Measurements from ENCODE around the gene THY1.
"Not testable (repeated sequence)": the region's sequence is repeated elsewhere in the genome, so short reads cannot be mapped to it uniquely, and the experiment has no call there.

The THY1 gene

GRCh38 chr11:119382513-119382912, 40.5 kb downstream of the THY1 start:
- DNase-seq (ENCODE audit: low read depth in 2 of 3, low spot score in 2 of 3): not testable (repeated sequence)

- no peak for DNase-seq (ENCODE audit: low read depth in 2 of 3, low spot score in 2 of 3)
Measured at GRCh38 chr11:119382101-119382500, 40.9 kb downstream of the THY1 start.

- peak; percentile 93 to 98 (median 94) for DNase-seq (ENCODE audit: low read depth in 2 of 3, low spot score in 2 of 3)
Measured at GRCh38 chr11:119381181-119381988, 41.6 kb downstream of the THY1 start, which contains the start of gene USP2. Gene USP2, minus strand, starts transcription at chr11:119381690. Its CDS starts 8,210 bp downstream, at chr11:119373480.

- DNase-seq (ENCODE audit: low read depth in 2 of 3, low spot score in 2 of 3): no peak
Measured at GRCh38 chr11:119380827-119381180, 42.2 kb downstream of the THY1 start.

GRCh38 chr11:119380160-119380826, 42.7 kb downstream of the THY1 start:
- DNase-seq (ENCODE audit: low read depth in 2 of 3, low spot score in 2 of 3): no peak

GRCh38 chr11:119378851-119379465, 44.0 kb downstream of the THY1 start:
- DNase-seq (ENCODE audit: low read depth in 2 of 3, low spot score in 2 of 3): no peak

- DNase-seq (ENCODE audit: low read depth in 2 of 3, low spot score in 2 of 3): no peak
Measured at GRCh38 chr11:119377961-119378667, 44.9 kb downstream of the THY1 start.

GRCh38 chr11:119377112-119377901, 45.7 kb downstream of the THY1 start:
- DNase-seq (ENCODE audit: low read depth in 2 of 3, low spot score in 2 of 3): no peak

- DNase-seq (ENCODE audit: low read depth in 2 of 3, low spot score in 2 of 3): no peak
Measured at GRCh38 chr11:119376197-119376847, 46.6 kb downstream of the THY1 start.

- no peak for DNase-seq (ENCODE audit: low read depth in 2 of 3, low spot score in 2 of 3)
Measured at GRCh38 chr11:119375337-119376196, 47.4 kb downstream of the THY1 start.

- no peak for DNase-seq (ENCODE audit: low read depth in 2 of 3, low spot score in 2 of 3)
Measured at GRCh38 chr11:119374632-119375336, 48.2 kb downstream of the THY1 start.

- no peak for DNase-seq (ENCODE audit: low read depth in 2 of 3, low spot score in 2 of 3)
Measured at GRCh38 chr11:119373921-119374631, 48.9 kb downstream of the THY1 start.

- no peak for DNase-seq (ENCODE audit: low read depth in 2 of 3, low spot score in 2 of 3)
Measured at GRCh38 chr11:119373059-119373920, 49.7 kb downstream of the THY1 start.

GRCh38 chr11:119372260-119373058, 50.5 kb downstream of the THY1 start:
- DNase-seq (ENCODE audit: low read depth in 2 of 3, low spot score in 2 of 3): no peak

- no peak for DNase-seq (ENCODE audit: low read depth in 2 of 3, low spot score in 2 of 3)
Measured at GRCh38 chr11:119371778-119372182, 51.2 kb downstream of the THY1 start.

- DNase-seq (ENCODE audit: low read depth in 2 of 3, low spot score in 2 of 3): no peak
Measured at GRCh38 chr11:119371067-119371601, 51.8 kb downstream of the THY1 start.
